Right lobe of liver (tissue), 4 donors: Measurements from ENCODE around the gene SCTR.

Source experiments
- POLR2A ChIP-seq: fragments of 450-650 bp; IDR thresholded peaks from one replicate; pipeline ENCODE4 v1.6.1; 2017; ENCODE audit warnings: antibody characterized with exemption, mild to moderate bottlenecking
- TF ChIP-seq, protein P1 (sequence below), 4 donors: fragments of 200-600 bp in 3 of 4; fragments of 450-650 bp in 1 of 4; IDR thresholded peaks; one replicate each; pipeline versions ENCODE4 v1.5.1 to v1.8.0; 2016 to 2022; ENCODE audit warnings: antibody characterized with exemption in 4 of 4, mild to moderate bottlenecking in 2 of 4
- donor health status: DM: no; HTN: no; CAD: no.
- donor health status: DM: no; HTN: no; CAD: no.
- donor health status: DM: no; HTN: yes; CAD: no.

DNA sequence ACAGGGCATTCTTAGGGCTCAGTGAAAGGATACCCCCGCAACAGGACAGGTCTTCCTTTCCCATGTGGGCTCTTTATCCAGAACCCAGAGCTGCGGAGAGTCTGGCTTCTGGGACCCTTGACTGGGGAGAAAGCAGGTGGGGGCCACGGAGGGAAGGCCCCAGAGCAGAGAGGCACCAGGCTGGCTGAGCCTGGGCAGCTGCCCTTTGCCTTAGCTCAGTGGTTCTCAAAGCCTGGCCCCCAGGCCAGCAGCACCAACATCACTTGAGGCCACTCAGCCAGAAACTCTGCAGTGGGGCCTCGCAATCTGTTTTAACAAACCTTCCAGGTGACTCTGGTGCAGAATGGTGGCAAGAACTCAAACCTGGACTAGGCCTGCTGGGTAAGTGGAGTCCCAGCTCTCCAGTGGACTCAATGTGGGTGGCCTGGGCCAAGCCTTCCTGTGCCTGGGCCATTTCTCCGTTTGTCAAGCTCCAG lies 94.2 kb downstream of the SCTR start:
- TF ChIP-seq, protein P1, sequence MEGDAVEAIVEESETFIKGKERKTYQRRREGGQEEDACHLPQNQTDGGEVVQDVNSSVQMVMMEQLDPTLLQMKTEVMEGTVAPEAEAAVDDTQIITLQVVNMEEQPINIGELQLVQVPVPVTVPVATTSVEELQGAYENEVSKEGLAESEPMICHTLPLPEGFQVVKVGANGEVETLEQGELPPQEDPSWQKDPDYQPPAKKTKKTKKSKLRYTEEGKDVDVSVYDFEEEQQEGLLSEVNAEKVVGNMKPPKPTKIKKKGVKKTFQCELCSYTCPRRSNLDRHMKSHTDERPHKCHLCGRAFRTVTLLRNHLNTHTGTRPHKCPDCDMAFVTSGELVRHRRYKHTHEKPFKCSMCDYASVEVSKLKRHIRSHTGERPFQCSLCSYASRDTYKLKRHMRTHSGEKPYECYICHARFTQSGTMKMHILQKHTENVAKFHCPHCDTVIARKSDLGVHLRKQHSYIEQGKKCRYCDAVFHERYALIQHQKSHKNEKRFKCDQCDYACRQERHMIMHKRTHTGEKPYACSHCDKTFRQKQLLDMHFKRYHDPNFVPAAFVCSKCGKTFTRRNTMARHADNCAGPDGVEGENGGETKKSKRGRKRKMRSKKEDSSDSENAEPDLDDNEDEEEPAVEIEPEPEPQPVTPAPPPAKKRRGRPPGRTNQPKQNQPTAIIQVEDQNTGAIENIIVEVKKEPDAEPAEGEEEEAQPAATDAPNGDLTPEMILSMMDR (IDR thresholded peaks at IDR 0.05): no peak
- TF ChIP-seq POLR2A: no peak
